Progenitor cell of endocrine pancreas (in vitro differentiated cells): ENCODE results near the gene ZNF275. TPM values are rescaled to one million over a fixed set of nuclear protein-coding genes. Genes with fewer than 3 reads are reported as not detected.
"Not testable (repeated sequence)": the region's sequence is repeated elsewhere in the genome, so short reads cannot be mapped to it uniquely, and the experiment has no call there.

ENCODE experiments used
- DNase-seq: peaks from one replicate; pipeline ENCODE4 v3.0.0; 2021; ENCODE audit warnings: low spot score; ENCODE audit not compliant: unreplicated experiment
- H3K27ac Mint-ChIP-seq: 2 replicates; pipeline ENCODE4 v1.8.0; 2021; ENCODE audit warnings: mild to moderate bottlenecking, moderate library complexity, mixed read lengths
- H3K27me3 Mint-ChIP-seq: 2 replicates; pipeline ENCODE4 v1.8.0; 2021; ENCODE audit warnings: mixed read lengths
- H3K36me3 Mint-ChIP-seq: 2 replicates; pipeline ENCODE4 v1.8.0; 2022; ENCODE audit warnings: mixed read lengths; ENCODE audit not compliant: insufficient read depth
- H3K4me1 Mint-ChIP-seq: 2 replicates; pipeline ENCODE4 v1.8.0; 2021; ENCODE audit warnings: low read depth, mixed read lengths
- H3K4me3 Mint-ChIP-seq: 2 replicates; pipeline ENCODE4 v1.8.0; 2021; ENCODE audit warnings: low read depth, mild to moderate bottlenecking, moderate library complexity, mixed read lengths
- H3K9me3 Mint-ChIP-seq: 2 replicates; pipeline ENCODE4 v1.8.0; 2021; ENCODE audit warnings: low read depth, mixed read lengths
- CTCF ChIP-seq: fragments of 200-600 bp; sonication (generic); IDR thresholded peaks from one replicate; pipeline ENCODE4 v1.5.0; 2021; ENCODE audit warnings: antibody characterized with exemption, mild to moderate bottlenecking; ENCODE audit not compliant: unreplicated experiment
- long read RNA-seq: library from polyadenylated mRNA; unstranded; transcript quantifications from one replicate; pipeline ENCODE4 v2.0.0, GENCODE V29; 2020
- total RNA-seq: library from RNA; stranded (reverse); gene quantifications from 2 replicates; pipeline ENCODE4 v1.2.1, GENCODE V29; 2021

ZNF275 gene
- 11.9 and 12.2 TPM in 2 replicates for total RNA-seq
- long read RNA-seq, partial matches to known transcripts, result 0 of 1 reads
- long read RNA-seq, other reads (novel, unspliced or antisense), result 1 of 1 reads

DNA sequence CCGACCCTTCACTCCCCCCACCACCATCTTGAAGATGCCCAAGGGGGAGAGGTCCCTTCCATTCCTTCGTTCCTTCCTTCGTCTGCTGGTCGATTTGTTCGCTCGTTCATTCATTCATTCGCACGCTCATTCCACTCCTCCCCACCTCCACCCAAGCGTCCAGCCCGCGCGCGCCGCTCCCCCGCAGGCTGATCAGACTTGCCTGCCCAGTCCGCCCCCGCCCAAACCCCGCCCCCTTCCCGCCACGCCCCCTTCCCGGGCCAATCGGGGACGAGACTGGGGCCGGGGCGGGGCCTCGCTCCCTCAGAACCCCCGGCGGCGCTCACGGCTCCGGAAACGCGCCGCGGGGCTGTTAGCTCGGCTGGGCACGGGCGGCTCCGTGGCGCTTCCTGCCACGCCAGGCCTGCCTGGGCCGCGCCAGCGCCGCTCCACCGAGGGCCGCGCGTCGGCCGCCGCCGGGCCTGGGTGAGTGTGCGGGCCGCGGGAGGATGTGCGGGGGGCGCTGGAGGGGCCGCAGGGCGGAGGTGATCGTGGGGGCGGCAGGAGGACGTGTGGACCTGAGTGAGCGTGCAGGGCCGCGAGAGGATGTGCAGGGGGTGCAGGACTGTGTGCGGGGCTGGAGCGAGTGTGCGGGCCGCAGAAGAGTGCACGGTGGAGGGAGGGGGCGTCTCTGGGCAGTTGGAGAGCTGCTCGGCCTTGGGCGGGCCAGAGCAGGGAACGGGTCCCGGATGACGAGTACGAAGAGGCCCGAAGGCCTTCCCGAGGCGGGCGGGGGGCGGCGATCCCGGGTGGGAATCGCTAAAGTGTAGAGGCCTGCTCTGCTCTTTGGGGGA, at the start of gene ZNF275:
Gene ZNF275 (plus strand): TSS at position 333 of the 833 bp plus-strand sequence. CDS start 2,527 bp downstream, outside the sequence.
- Mint-ChIP-seq H3K4me3 (peak within 1 kb of the TSS; percentile 82), H3K27ac (peak within 1 kb of the TSS; percentile 95), H3K27me3 (peaks cover 13% of the 10 kb centered on the region), H3K4me1 (peaks cover 6% of the 10 kb centered on the region), H3K9me3 (peaks cover 9% of the 10 kb centered on the region), H3K36me3 (peaks cover 8% of the 10 kb centered on the region)
- TF ChIP-seq CTCF, result no peak
- DNase-seq, result peak; percentile 63

GRCh38 chrX:153285678-153286077, 48.3 kb upstream of the ZNF275 start:
- H3K27me3 Mint-ChIP-seq, H3K4me3 Mint-ChIP-seq, H3K27ac Mint-ChIP-seq, DNase-seq, H3K36me3 Mint-ChIP-seq, H3K4me1 Mint-ChIP-seq, H3K9me3 Mint-ChIP-seq: not testable (repeated sequence)

- H3K9me3 Mint-ChIP-seq, DNase-seq, H3K36me3 Mint-ChIP-seq, H3K4me3 Mint-ChIP-seq, H3K4me1 Mint-ChIP-seq, H3K27ac Mint-ChIP-seq, H3K27me3 Mint-ChIP-seq: not testable (repeated sequence)
Measured at GRCh38 chrX:153288807-153289206, 45.1 kb upstream of the ZNF275 start.

DNA sequence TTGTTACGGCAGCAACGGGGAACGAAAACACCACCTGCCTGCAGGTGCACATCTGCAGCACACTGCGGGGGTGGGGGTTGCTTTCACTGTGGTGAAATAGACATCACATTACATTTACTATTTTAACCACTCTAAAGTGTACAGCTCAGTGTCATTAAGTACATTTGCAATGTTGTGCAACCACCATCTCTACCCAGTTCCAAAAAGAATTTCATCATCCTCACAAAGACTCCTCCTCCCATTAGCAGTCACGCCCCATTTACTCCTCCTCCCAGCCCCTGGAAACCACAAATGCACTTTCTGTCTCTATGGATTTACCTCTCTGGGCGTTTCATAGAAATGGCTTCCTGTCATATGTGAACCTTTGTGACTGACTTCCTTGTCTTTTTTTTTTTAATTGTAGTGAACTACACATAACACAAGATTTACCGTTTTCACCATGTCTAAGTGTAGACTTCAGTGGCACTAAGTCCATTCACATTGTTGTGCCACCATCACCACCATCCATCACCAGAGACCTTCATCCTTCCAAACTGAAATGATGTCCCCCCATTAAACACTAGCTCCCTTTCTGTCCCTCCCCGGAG, 40.4 kb upstream of the ZNF275 start:
- not testable (repeated sequence) for H3K27me3 Mint-ChIP-seq, H3K4me1 Mint-ChIP-seq, H3K36me3 Mint-ChIP-seq, H3K4me3 Mint-ChIP-seq, H3K27ac Mint-ChIP-seq, DNase-seq
- H3K9me3 Mint-ChIP-seq, result peaks cover 23% of the 10 kb centered on the region

DNA sequence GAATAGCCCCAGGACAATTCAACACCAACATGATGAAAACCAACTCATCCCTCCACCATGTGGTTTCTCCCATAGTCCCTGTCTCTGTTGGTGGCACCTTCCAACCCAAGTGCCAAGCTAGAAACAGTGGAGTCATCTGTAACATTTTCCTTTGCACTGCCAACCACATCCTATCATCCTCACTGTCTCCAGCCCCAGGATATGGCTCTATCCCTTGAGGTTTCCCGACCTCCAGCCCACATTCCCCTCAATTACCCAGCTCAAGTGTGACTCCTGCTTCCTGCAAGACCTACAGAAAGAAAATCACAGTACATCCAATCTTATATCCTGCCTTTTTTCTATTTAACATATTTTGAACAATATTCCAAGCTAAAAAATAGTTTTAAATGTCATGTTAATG, 36.6 kb upstream of the ZNF275 start:
- H3K9me3 Mint-ChIP-seq, result peaks cover 36% of the 10 kb centered on the region
- DNase-seq, result no peak

GRCh38 chrX:153299855-153300254, 34.1 kb upstream of the ZNF275 start:
- Mint-ChIP-seq H3K4me3 (no peak overlapping the region), H3K36me3 (peaks cover 2% of the 10 kb centered on the region), H3K4me1 (no peaks in the 10 kb centered on the region), H3K27me3 (peaks cover 19% of the 10 kb centered on the region), H3K27ac (no peak overlapping the region), H3K9me3 (peaks cover 45% of the 10 kb centered on the region)
- no peak for DNase-seq
- TF ChIP-seq CTCF, result no peak

More for the DNA sequence above, 36.6 kb upstream of the ZNF275 start:
- Mint-ChIP-seq H3K27ac (no peak overlapping the region), H3K4me1 (no peaks in the 10 kb centered on the region), H3K27me3 (no peaks in the 10 kb centered on the region), H3K4me3 (no peak overlapping the region), H3K36me3 (no peaks in the 10 kb centered on the region)
- TF ChIP-seq CTCF, result no peak
